HL-60/S4 (cell line): Measurements from ENCODE around the gene THAP3.

ENCODE experiments used
- in situ Hi-C: fragments of 300-500 bp; cut with MboI; formaldehyde crosslinking; loops from 2 replicates; pipeline ENCODE4 v1.14.3; 2022; ENCODE audit warnings: low sequenced_read_pairs

THAP3 gene

GRCh38 chr1:6603915-6604558, 20.6 kb upstream of the THAP3 start:
- in situ Hi-C loops, result no loop called here

GRCh38 chr1:6612641-6613360, 11.9 kb upstream of the THAP3 start:
- in situ Hi-C loops, result no loop called here

- in situ Hi-C loops, result no loop called here
These were observed 11.2 kb upstream of the THAP3 start, which contains the start of gene PHF13 for GRCh38 chr1:6613361-6614018. Gene PHF13, plus strand, starts transcription at chr1:6613731. Its CDS starts 336 bp downstream, at chr1:6614067.

GRCh38 chr1:6614019-6614928, 10.4 kb upstream of the THAP3 start:
- in situ Hi-C loops, result no loop called here

GRCh38 chr1:6614929-6615785, 9.5 kb upstream of the THAP3 start:
- in situ Hi-C loops, result no loop called here

- in situ Hi-C loops, result no loop called here
These were observed 5.6 kb upstream of the THAP3 start for GRCh38 chr1:6619045-6619444.

GRCh38 chr1:6621429-6622391, 3.0 kb upstream of the THAP3 start:
- in situ Hi-C loops, result no loop called here

- in situ Hi-C loops, result no loop called here
These were observed 2.1 kb upstream of the THAP3 start for GRCh38 chr1:6622396-6623152.

- in situ Hi-C loops, result no loop called here
These were observed 1.3 kb upstream of the THAP3 start for GRCh38 chr1:6623269-6623965.

GRCh38 chr1:6625584-6626149, 999 bp downstream of the THAP3 start:
- in situ Hi-C loops, result no loop called here

- in situ Hi-C loops, result no loop called here
These were observed 2.4 kb downstream of the THAP3 start for GRCh38 chr1:6627031-6627430.

GRCh38 chr1:6627841-6628545, 3.3 kb downstream of the THAP3 start:
- in situ Hi-C loops, result no loop called here

- in situ Hi-C loops, result no loop called here
These were observed 4.4 kb downstream of the THAP3 start for GRCh38 chr1:6628971-6629479.

GRCh38 chr1:6630027-6630426, 5.4 kb downstream of the THAP3 start:
- in situ Hi-C loops, result no loop called here

GRCh38 chr1:6631058-6631457, 6.4 kb downstream of the THAP3 start:
- in situ Hi-C loops, result no loop called here
